ENCODE results near the gene RACGAP1. TPM values are rescaled to one million over a fixed set of nuclear protein-coding genes. Genes with fewer than 3 reads are reported as not detected.

The RACGAP1 gene
- total RNA-seq, 2 donors from 2014 or later: 121 to 150 TPM

DNA sequence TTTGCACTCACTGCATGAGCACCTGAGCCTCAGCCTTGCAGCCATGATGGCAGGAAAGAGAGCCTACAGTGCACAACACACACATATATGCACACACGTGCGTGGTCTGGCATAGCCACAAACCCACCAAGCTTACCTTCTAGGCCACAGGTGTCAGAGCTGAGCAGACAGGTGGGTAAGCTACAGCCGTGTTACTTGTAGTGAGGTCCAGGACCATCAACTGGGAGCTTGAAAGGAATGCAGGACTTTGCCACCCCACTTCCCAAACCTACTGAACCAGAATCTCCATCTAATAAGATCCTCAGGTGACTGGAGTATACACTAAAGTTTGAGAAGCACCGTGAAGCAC lies 34.8 kb upstream of the RACGAP1 start:
- Mint-ChIP-seq H3K27me3 (ENCODE audit: low read depth) (peaks cover 16% of the 10 kb centered on the region), H3K36me3 (ENCODE audit: insufficient read depth in 2 of 2) (peaks cover 2 to 3% of the 10 kb centered on the region in 2 donors), H3K4me3 (peak overlapping the region; percentile 72 to 73), H3K27ac (no peak overlapping the region), H3K9me3 (no peaks in the 10 kb centered on the region), H3K4me1 (ENCODE audit: low read depth) (peaks cover 50% of the 10 kb centered on the region)
- no peak for DNase-seq
- ATAC-seq (replicated peaks in 1 of 2): peak in 1 of 2 donors; percentile 2

DNA sequence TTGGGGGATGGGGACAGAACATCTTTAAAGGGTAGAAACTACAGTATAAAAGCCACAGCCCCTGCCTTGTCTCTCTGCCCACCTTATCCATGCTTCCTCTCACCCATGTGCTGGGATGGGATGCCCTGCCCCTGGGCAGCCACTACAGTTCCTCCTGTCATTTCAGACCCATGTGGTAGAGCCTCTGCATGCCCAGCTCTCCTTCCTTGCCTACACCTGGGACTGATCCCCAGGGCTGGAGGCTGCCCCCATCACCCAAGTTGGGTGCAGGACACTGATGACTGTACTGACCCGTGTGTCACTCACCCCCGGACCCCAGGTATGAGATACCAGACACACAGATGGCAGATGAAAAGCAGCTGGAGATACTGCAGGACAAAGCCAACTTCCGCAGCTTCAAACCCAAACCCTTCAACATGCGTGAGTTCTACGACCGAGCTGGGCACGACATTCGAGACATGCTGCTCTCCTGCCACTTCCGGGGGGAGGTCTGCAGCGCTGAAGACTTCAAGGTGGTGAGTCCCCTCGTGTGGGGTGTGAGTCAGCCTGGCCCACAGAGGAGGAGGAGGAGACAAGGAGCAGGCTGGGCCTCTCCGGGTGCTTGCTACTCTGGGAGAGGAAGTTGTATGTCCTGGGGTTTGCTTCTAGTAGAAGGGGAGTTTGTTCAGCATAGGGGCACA lies 34.3 kb upstream of the RACGAP1 start:
- Mint-ChIP-seq H3K27me3 (ENCODE audit: low read depth) (peaks cover 16% of the 10 kb centered on the region), H3K4me3 (peak overlapping the region; percentile 72 to 73), H3K27ac (peak overlapping the region; percentile 27), H3K4me1 (ENCODE audit: low read depth) (peaks cover 50% of the 10 kb centered on the region), H3K36me3 (ENCODE audit: insufficient read depth in 2 of 2) (peaks cover 2 to 3% of the 10 kb centered on the region in 2 donors), H3K9me3 (no peaks in the 10 kb centered on the region)
- ATAC-seq (replicated peaks in 1 of 2): peak; percentile 79 to 83
- peak; percentile 69 to 90 for DNase-seq

DNA sequence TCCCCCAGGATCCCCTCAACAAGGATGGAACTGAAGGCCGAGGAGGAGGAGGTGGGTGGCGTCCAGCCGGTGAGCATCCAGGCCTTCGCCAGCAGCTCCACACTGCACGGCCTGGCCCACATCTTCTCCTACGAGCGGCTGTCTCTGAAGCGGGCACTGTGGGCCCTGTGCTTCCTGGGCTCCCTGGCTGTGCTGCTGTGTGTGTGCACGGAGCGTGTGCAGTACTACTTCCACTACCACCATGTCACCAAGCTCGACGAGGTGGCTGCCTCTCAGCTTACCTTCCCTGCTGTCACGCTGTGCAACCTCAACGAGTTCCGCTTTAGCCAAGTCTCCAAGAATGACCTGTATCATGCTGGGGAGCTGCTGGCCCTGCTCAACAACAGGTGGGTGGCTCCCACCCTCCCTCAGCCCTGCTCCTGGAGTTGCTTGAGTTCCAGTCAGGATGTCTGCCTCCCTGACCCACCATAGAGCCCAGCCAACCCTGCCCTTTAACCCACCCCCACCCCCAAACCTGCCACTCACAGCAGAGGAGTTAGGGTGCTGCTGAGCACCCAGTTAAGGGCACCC lies 33.5 kb upstream of the RACGAP1 start:
- H3K36me3 Mint-ChIP-seq (ENCODE audit: insufficient read depth in 2 of 2): peaks cover 2 to 3% of the 10 kb centered on the region in 2 donors
- H3K27me3 Mint-ChIP-seq (ENCODE audit: low read depth): peaks cover 16% of the 10 kb centered on the region
- H3K4me1 Mint-ChIP-seq (ENCODE audit: low read depth): peaks cover 50% of the 10 kb centered on the region
- peak; percentile 6 to 23 for ATAC-seq (replicated peaks in 1 of 2)
- H3K4me3 Mint-ChIP-seq: peak overlapping the region; percentile 65 to 72
- no peaks in the 10 kb centered on the region for H3K9me3 Mint-ChIP-seq
- DNase-seq: peak in 1 of 2 donors; percentile 40
- H3K27ac Mint-ChIP-seq: no peak overlapping the region

DNA sequence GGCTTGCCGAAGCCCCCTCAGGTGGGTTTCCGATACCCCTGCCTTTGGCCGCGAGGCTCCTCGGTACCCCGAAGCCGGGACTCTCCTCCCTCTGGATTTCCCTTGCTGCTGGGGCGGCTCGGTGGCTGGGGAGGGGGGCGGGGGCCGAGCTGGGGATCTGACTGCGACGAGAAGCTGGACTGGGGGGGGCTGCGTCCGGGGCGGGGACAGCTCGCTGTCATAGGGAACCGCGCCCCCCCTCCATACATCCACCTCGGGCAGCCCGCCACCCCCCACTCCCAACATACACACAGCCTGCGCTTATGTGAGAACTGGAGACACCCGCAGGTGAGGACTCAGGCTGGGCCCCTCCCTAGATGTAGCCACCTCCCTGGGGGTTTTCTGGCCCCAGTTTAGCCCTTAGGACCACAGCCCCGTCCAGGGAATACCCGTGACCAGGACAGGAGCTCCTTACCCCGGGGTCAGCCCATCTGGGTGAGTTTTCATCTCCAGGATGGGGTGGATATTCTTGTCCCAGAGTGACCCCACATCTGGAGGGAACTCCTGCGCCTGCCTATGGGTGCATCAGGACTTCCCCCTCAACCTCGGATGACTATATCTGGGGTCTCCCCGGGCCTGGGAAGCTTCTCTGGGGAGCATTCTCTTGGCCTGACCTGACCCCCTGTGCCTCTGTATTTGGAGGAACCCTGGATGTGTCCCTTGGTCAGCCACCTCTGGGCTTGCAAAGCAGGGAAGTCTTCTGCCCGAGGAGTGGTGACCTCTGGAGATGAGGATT lies 32.8 kb upstream of the RACGAP1 start:
- H3K36me3 Mint-ChIP-seq (ENCODE audit: insufficient read depth in 2 of 2): peaks cover 2 to 3% of the 10 kb centered on the region in 2 donors
- peak overlapping the region; percentile 65 to 72 for H3K4me3 Mint-ChIP-seq
- H3K4me1 Mint-ChIP-seq (ENCODE audit: low read depth): peaks cover 50% of the 10 kb centered on the region
- ATAC-seq (replicated peaks in 1 of 2) (no peak), DNase-seq (peak in 1 of 2 donors; percentile 26)
- peaks cover 18% of the 10 kb centered on the region for H3K27me3 Mint-ChIP-seq (ENCODE audit: low read depth)
- H3K9me3 Mint-ChIP-seq: no peaks in the 10 kb centered on the region
- no peak overlapping the region for H3K27ac Mint-ChIP-seq

DNA sequence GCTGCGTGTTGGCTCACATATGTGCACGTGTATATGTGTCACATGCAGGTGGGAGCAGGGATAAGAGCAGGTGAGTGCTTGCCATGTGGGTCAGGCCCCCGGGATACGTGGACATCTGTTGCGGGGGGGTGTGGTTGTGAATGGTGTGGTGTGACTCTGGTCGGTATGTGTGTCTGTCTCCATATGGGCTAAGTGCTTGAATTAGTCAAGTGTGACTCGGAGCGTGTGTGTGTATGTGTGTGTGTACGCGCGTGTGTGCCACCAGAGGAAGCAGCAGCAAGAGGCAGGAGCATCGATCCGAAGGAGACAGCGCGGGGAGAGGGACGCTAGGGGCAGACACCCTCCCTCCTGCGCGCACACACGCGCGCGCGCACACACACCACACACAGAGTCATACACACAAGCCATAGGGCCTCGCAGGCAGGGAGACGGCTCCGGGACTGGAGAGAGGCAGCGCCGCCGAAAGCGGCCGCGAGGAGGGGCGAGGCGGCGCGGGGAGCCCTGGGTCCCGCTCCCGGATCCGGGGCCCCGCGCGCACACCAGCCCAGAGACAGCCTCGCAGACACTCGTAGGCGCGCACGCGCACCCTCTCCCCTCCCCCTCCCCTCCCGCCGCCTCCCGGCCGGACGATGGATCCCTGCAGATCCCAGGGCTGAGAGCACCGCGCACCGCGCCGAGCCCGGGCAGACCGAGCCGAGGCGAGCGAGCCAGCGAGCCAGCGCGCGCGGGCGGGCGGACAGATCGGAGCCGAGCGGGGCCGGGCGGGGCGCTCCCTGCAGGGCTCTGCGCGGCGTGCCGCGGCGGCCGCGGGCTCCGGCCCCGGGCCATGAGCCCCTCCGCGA lies 31.9 kb upstream of the RACGAP1 start, which contains the start of gene ASIC1:
Gene ASIC1, plus strand, starts transcription at position 597 of the 842 bp plus-strand sequence. CDS start 1,171 bp downstream, outside the sequence.
- Mint-ChIP-seq H3K27me3 (ENCODE audit: low read depth) (peaks cover 26% of the 10 kb centered on the region), H3K4me3 (peak within 1 kb of the TSS; percentile 80 to 87), H3K4me1 (ENCODE audit: low read depth) (peaks cover 50% of the 10 kb centered on the region), H3K27ac (no peak within 1 kb of the TSS), H3K9me3 (no peaks in the 10 kb centered on the region), H3K36me3 (ENCODE audit: insufficient read depth in 2 of 2) (peaks cover 2 to 3% of the 10 kb centered on the region in 2 donors)
- DNase-seq (peak; percentile 59 to 66), ATAC-seq (replicated peaks in 1 of 2) (peak; percentile 60 to 61)

DNA sequence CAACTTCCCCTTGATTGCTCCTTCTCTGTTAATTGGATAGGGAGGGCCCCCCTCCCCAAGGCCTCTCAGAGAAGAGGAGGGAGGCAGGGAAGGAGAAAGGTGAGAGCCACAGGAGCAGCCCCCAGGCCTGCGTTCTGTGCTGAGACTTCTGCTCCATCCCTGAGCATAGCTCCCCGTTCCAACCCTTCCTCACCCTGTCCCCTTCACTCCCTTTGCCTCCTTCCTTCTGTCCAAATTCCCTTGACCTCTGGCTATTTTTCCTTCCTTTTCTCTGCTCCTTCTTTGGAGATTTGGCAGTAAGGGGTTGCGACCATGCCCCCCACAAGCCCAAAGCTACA lies 31.3 kb upstream of the RACGAP1 start:
- no peak for ATAC-seq (replicated peaks in 1 of 2)
- H3K27me3 Mint-ChIP-seq (ENCODE audit: low read depth): peaks cover 33% of the 10 kb centered on the region
- no peak for DNase-seq
- peaks cover 2 to 3% of the 10 kb centered on the region in 2 donors for H3K36me3 Mint-ChIP-seq (ENCODE audit: insufficient read depth in 2 of 2)
- no peaks in the 10 kb centered on the region for H3K9me3 Mint-ChIP-seq
- peaks cover 50% of the 10 kb centered on the region for H3K4me1 Mint-ChIP-seq (ENCODE audit: low read depth)
- no peak overlapping the region for H3K27ac Mint-ChIP-seq
- peak overlapping the region; percentile 80 to 87 for H3K4me3 Mint-ChIP-seq

DNA sequence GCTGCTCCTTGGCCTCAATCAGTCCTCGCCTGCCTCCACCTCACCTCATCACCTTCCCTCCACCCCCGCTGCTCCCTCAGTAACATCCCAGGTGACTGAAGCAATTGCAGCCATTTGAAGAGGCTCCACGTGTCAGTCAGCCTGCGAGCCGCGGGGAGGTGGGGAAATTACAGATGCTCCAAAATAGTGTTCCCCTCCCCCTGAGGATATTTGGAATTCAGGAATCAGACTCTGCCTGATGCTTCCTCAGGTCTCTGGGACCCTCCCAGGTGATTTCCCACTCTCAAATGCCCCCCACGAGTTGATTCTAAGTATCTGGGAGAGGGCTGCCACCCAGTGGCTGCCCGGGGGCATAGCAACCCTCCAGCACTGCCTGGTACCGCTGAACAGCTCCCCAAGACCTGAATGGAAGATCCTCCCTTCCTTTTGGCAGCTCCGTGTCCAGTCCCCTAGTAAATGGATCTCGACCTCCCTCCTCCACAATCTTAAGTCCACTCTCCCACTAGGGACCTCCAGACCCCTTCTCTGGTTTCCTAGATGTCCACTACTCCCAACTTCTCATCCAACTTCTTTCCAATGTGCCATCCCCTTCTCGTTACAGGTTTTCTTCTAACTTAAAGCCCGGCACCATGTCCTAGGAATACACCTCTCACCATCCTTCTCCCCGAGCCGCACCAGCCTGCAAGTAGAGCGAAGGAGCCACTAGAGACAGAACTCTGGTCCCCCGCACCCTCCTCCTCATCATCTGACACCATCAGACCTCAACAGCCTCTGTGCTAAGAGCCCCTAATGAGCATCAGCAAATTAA lies 30.7 kb upstream of the RACGAP1 start:
- Mint-ChIP-seq H3K4me1 (ENCODE audit: low read depth) (peaks cover 48% of the 10 kb centered on the region), H3K27me3 (ENCODE audit: low read depth) (peaks cover 37% of the 10 kb centered on the region), H3K36me3 (ENCODE audit: insufficient read depth in 2 of 2) (peaks cover under 1 to 3% of the 10 kb centered on the region in 2 donors), H3K9me3 (no peaks in the 10 kb centered on the region), H3K27ac (no peak overlapping the region), H3K4me3 (peak overlapping the region; percentile 80 to 87)
- peak; percentile 24 to 34 for ATAC-seq (replicated peaks in 1 of 2)
- peak; percentile 62 to 69 for DNase-seq

DNA sequence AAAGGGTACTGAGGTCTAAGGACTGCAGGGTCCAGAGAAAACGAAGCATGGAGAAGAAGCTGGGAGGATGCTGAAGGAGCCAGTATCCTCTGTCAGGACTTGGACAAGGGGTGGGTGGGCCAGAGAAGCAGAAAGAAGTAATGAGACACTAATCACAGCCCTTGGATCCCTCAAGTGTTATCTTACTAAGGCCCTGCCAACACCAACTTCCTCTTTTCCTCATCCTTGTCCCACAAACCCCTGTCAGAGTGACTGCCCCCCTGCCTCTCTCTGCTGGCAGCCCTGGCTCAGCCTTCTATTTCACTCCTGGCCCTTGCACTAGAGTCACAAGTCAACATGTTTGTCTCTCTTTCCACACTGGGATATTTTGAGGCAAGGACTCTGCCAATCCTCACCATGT lies 28.3 kb upstream of the RACGAP1 start:
- no peak overlapping the region for H3K27ac Mint-ChIP-seq
- no peaks in the 10 kb centered on the region for H3K9me3 Mint-ChIP-seq
- no peak for ATAC-seq (replicated peaks in 1 of 2)
- H3K27me3 Mint-ChIP-seq (ENCODE audit: low read depth): peaks cover 56% of the 10 kb centered on the region
- H3K36me3 Mint-ChIP-seq (ENCODE audit: insufficient read depth in 2 of 2): peaks cover 0 to 3% of the 10 kb centered on the region in 2 donors
- H3K4me3 Mint-ChIP-seq: no peak overlapping the region
- no peak for DNase-seq
- H3K4me1 Mint-ChIP-seq (ENCODE audit: low read depth): peaks cover 31% of the 10 kb centered on the region

DNA sequence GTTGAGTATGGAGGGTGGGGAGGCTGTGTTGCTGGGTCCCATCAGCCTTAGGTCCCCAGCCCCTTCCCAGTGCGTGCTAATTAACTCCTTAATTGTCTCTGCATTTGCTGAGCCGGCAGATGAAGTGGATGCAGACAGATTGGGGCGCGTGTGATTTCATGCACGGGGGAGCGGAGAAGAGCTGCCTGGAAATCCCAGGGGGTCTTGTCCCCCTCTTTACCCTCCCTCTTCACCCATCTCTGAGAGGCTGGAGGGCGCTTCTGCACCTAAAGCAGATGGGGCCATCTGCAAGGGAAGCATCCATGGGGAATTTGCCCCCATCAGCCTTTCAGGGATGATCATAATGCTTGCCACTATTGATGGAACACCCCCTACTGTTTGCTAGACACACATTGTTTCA lies 27.7 kb upstream of the RACGAP1 start:
- H3K27me3 Mint-ChIP-seq (ENCODE audit: low read depth): peaks cover 56% of the 10 kb centered on the region
- H3K27ac Mint-ChIP-seq: no peak overlapping the region
- peaks cover 26% of the 10 kb centered on the region for H3K4me1 Mint-ChIP-seq (ENCODE audit: low read depth)
- no peak overlapping the region for H3K4me3 Mint-ChIP-seq
- H3K36me3 Mint-ChIP-seq (ENCODE audit: insufficient read depth in 2 of 2): peaks cover 0 to 3% of the 10 kb centered on the region in 2 donors
- no peak for DNase-seq
- no peak for ATAC-seq (replicated peaks in 1 of 2)
- H3K9me3 Mint-ChIP-seq: no peaks in the 10 kb centered on the region

DNA sequence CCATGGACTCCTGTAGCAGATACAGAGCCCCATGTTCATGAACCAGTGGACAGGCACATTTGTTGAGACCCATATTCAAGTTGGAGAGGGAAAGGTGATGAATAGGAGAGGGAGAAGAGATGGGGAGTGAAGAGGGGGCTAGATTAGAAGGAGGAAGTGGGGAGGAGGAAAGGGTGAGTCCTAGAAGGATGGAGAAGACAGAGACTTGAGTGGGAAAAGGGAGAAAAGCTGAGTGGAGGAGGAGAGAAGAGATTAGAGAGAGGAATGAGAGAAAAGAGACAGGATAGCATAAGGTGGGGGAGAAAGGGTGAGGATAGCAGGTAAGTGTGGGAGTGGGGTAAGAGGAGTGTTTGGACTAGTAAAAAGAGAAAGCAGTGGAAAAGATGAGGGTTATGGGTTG lies 27.2 kb upstream of the RACGAP1 start:
- no peak for ATAC-seq (replicated peaks in 1 of 2)
- no peak overlapping the region for H3K4me3 Mint-ChIP-seq
- no peak overlapping the region for H3K27ac Mint-ChIP-seq
- DNase-seq: no peak
- H3K27me3 Mint-ChIP-seq (ENCODE audit: low read depth): peaks cover 56% of the 10 kb centered on the region
- H3K4me1 Mint-ChIP-seq (ENCODE audit: low read depth): peaks cover 26% of the 10 kb centered on the region
- no peaks in the 10 kb centered on the region for H3K9me3 Mint-ChIP-seq
- H3K36me3 Mint-ChIP-seq (ENCODE audit: insufficient read depth in 2 of 2): peaks cover 0 to 3% of the 10 kb centered on the region in 2 donors

DNA sequence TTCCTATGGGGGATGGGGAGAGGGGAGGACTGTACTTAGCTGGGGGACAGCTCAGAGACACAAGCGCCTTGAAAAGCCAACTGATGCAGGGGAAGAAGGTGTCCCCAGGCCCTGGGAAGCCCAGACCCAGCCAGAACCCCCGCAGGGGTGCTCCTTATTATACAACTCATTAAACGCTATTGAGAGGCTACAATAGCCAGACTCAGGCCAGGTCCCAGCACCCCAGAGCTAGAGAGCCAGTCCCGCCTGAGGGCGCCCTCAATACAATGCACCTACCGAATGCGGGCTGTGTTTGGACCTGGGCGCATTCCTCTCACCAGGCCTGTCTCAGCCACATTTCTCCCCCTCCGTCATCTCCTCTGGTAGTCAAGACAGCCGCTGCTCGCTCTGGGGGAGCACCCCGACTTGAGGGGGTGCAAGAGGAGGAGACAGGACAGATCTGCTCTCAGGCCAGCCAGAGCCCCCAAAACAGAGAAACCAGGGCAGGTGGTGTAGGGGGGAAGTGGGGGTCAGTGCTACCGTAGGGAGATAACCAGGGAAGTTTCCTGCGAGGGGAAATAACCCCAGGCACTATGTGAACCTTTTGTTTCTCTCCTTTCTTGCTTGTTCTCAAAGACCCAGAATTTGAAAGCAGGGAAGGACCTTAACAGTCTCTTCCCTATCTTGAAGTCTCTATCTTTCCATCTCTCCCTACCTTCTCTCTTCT lies 26.0 kb upstream of the RACGAP1 start:
- Mint-ChIP-seq H3K4me1 (ENCODE audit: low read depth) (peaks cover 16% of the 10 kb centered on the region), H3K4me3 (no peak overlapping the region), H3K9me3 (no peaks in the 10 kb centered on the region), H3K36me3 (ENCODE audit: insufficient read depth in 2 of 2) (no peaks in the 10 kb centered on the region), H3K27ac (no peak overlapping the region), H3K27me3 (ENCODE audit: low read depth) (peaks cover 46% of the 10 kb centered on the region)
- DNase-seq (no peak), ATAC-seq (replicated peaks in 1 of 2) (no peak)

All from activated T-cell treated with anti-CD3 and anti-CD28 coated beads, Interleukin-2, amount 50 U/mL, for 72 hours (primary cell).